OCI-LY3 (cell line): ENCODE results near the gene ZSCAN2.

ENCODE experiments used
- EZH2phosphoT487 ChIP-seq: fragments of 200-600 bp; shearing (Covaris generic); IDR thresholded peaks from 2 replicates; pipeline ENCODE4 v1.6.1; 2018; ENCODE audit warnings: antibody characterized with exemption, mixed run types, low read depth
- TF ChIP-seq, protein P1 (sequence below): fragments of 200-600, 300-600 bp; sonication (generic); IDR thresholded peaks from 2 replicates; pipeline ENCODE4 v1.5.1; 2014; ENCODE audit warnings: antibody characterized with exemption, low read length, low read depth

DNA sequence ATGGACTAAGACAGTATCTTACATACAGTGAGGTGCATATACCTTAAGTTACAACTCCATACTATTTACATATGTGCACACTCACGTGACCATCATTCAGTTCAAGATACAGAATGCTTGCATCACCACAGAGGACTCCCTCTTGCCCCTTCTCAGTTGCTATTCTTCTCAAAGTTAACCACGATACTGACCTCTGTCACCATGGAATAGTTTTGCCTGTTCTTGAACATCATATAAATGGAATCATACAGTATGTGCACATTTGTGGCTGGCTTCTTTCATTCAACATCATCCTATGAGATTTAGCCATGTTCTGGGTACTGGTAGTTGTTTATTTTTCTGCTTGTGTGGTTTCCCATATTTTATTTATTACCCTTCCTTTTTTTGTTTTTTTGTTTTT is 10.4 kb upstream of the ZSCAN2 start:
- TF ChIP-seq, protein P1, sequence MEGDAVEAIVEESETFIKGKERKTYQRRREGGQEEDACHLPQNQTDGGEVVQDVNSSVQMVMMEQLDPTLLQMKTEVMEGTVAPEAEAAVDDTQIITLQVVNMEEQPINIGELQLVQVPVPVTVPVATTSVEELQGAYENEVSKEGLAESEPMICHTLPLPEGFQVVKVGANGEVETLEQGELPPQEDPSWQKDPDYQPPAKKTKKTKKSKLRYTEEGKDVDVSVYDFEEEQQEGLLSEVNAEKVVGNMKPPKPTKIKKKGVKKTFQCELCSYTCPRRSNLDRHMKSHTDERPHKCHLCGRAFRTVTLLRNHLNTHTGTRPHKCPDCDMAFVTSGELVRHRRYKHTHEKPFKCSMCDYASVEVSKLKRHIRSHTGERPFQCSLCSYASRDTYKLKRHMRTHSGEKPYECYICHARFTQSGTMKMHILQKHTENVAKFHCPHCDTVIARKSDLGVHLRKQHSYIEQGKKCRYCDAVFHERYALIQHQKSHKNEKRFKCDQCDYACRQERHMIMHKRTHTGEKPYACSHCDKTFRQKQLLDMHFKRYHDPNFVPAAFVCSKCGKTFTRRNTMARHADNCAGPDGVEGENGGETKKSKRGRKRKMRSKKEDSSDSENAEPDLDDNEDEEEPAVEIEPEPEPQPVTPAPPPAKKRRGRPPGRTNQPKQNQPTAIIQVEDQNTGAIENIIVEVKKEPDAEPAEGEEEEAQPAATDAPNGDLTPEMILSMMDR: no peak
- TF ChIP-seq EZH2phosphoT487: no peak
